Body of pancreas (tissue), 4 donors: ENCODE measurements around the gene CCDC141. TPM values are rescaled to one million over a fixed set of nuclear protein-coding genes. Genes with fewer than 3 reads are reported as not detected.
"Not testable (repeated sequence)": the region's sequence is repeated elsewhere in the genome, so short reads cannot be mapped to it uniquely, and the experiment has no call there.

Source experiments
- ATAC-seq: fragments of 150-250 bp; one replicate; pipeline ENCODE4 v1.9.1; 2016
- DNase-seq, 4 donors: peaks; one replicate each; pipeline ENCODE4 v3.0.0-alpha.2; 2019
- H3K27ac ChIP-seq, 4 donors: fragments of 200-600 bp; sonication (generic); 1 replicate in 3 of 4; 2 replicates in 1 of 4; pipeline versions ENCODE4 v1.5.1 to v1.6.1; 2016 to 2019; ENCODE audit warnings: mild to moderate bottlenecking in 1 of 4, mixed read lengths in 1 of 4, moderate library complexity in 1 of 4
- H3K27me3 ChIP-seq, 2 donors: fragments of 200-600 bp; sonication (generic); one replicate each; pipeline ENCODE4 v1.6.0; 2016; ENCODE audit warnings: mild to moderate bottlenecking in 1 of 2
- H3K36me3 ChIP-seq, 2 donors: fragments of 200-600 bp; sonication (generic); replicated peaks in 1 of 2; 2 replicates each; pipeline ENCODE4 v1.5.1; 2016; ENCODE audit warnings: low read depth in 2 of 2; ENCODE audit not compliant: insufficient read depth in 1 of 2
- H3K4me1 ChIP-seq: fragments of 200-600 bp; sonication (generic); one replicate; pipeline ENCODE4 v1.6.0; 2016
- H3K4me3 ChIP-seq, 2 donors: fragments of 200-600 bp; sonication (generic); 1 replicate in 1 of 2; 2 replicates in 1 of 2; pipeline ENCODE4 v1.5.1; 2016 to 2019
- H3K9me3 ChIP-seq, 3 donors: fragments of 200-600 bp; sonication (generic); 1 replicate in 2 of 3; 2 replicates in 1 of 3; pipeline ENCODE4 v1.5.1; 2016
- CTCF ChIP-seq, 7 experiments: fragments of 450-650 bp in 4 of 7; fragments of 200-600 bp in 3 of 7; sonication (generic) in 3 of 7; IDR thresholded peaks; one replicate each; pipeline ENCODE4 v1.5.1; 2016 to 2019; ENCODE audit warnings: antibody characterized with exemption in 7 of 7
- POLR2A ChIP-seq, 3 donors: fragments of 450-650 bp; IDR thresholded peaks; one replicate each; pipeline ENCODE4 v1.6.1; 2016; ENCODE audit warnings: antibody characterized with exemption in 3 of 3, mild to moderate bottlenecking in 2 of 3
- WGBS, 2 donors: methylation state at CpG; one replicate each; pipeline ENCODE4 v1.1.5; 2017; 5-methylcytosine and 5-hydroxymethylcytosine counted together
- intact Hi-C: fragments of 100-400 bp; cut with DNase I; formaldehyde crosslinking; loops from one replicate; pipeline ENCODE4 v1.15.1; 2023
- total RNA-seq, 2 donors: library from RNA; depleted of rRNA; stranded (reverse); fragments of >200 nt; gene quantifications; one replicate each; pipeline ENCODE4 v1.1.0, GENCODE V29; 2016

Gene CCDC141, protein sequence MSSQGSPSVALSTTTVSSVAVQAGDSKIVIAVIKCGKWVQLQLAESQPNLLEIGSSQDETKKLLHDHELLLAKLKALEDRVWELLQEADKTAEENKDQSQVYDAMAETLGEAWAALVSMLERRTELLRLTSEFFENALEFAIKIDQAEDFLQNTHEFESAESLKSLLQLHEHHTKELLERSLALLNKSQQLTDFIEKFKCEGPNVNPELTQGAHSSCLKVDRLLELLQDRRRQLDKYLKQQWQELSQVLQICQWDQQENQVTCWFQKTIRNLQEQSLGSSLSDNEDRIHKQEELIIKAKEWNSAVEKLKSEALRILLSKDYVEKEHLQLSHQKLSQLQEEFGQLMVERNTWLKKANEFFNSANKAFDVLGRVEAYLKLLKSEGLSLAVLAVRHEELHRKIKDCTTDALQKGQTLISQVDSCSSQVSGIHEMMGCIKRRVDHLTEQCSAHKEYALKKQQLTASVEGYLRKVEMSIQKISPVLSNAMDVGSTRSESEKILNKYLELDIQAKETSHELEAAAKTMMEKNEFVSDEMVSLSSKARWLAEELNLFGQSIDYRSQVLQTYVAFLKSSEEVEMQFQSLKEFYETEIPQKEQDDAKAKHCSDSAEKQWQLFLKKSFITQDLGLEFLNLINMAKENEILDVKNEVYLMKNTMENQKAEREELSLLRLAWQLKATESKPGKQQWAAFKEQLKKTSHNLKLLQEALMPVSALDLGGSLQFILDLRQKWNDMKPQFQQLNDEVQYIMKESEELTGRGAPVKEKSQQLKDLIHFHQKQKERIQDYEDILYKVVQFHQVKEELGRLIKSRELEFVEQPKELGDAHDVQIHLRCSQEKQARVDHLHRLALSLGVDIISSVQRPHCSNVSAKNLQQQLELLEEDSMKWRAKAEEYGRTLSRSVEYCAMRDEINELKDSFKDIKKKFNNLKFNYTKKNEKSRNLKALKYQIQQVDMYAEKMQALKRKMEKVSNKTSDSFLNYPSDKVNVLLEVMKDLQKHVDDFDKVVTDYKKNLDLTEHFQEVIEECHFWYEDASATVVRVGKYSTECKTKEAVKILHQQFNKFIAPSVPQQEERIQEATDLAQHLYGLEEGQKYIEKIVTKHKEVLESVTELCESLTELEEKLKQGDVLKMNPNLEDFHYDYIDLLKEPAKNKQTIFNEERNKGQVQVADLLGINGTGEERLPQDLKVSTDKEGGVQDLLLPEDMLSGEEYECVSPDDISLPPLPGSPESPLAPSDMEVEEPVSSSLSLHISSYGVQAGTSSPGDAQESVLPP (N-terminal part only)
- total RNA-seq: 10 to 100 TPM; 13.7 to 19.4 TPM

DNA sequence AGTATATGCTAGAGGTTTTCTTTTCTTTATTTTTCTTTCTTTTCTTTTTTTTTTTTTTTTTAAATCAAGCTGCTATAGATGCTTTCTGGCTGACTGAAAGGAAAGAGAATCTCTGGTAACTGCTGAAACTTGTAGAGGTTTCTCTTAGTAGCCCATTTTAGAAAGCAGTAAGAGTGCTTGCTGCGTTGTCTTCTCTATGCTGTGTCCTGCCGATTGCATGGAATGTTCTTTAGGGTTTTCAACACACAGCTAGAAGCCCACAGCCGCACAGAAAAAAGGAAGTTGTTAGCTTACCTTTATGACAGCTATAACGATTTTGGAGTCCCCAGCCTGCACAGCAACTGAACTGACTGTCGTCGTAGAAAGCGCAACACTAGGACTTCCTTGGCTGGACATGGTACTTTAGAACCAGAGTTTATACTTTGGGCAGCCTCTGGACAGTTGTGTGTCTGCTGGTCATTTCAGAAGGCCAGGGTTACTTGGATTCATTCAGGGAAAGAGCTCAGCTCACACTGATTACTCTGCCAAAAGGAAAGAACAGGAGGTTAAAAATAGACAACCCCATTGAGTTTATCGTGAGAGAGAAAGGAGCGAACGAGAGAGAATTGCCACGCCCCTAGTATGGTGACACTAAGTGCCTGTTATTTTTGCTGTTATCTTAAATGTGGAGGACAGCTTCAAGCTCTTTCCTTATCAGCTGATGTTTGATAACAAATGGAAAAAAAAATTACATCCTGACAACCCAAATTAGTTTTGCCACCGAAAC lies at the start of gene CCDC141:
TSS of gene CCDC141 (minus strand) at position 592 of the 766 bp plus-strand sequence. CDS start at position 396, 196 bp downstream.
- TF ChIP-seq CTCF (IDR thresholded peaks at IDR 0.05): no peak
- peak in 2 of 3 donors; percentile 41 to 51 for TF ChIP-seq POLR2A (IDR thresholded peaks at IDR 0.05)
- intact Hi-C loops: no loop called here
- H3K27ac ChIP-seq: peak within 1 kb of the TSS in 3 of 4 donors; percentile 24 to 82 (median 72)
- WGBS, 2 donors: 9 to 17% methylated on average over 12 of the region's 12 CpGs
- peaks cover 11% of the 10 kb centered on the region for H3K4me1 ChIP-seq
- ATAC-seq (peak; percentile 91), DNase-seq (peak in 2 of 4 donors; percentile 23 to 42)
- H3K4me3 ChIP-seq: no peak within 1 kb of the TSS
- no peaks in the 10 kb centered on the region for H3K9me3 ChIP-seq
- no peaks in the 10 kb centered on the region for H3K27me3 ChIP-seq
- no peaks in the 10 kb centered on the region for H3K36me3 ChIP-seq

DNA sequence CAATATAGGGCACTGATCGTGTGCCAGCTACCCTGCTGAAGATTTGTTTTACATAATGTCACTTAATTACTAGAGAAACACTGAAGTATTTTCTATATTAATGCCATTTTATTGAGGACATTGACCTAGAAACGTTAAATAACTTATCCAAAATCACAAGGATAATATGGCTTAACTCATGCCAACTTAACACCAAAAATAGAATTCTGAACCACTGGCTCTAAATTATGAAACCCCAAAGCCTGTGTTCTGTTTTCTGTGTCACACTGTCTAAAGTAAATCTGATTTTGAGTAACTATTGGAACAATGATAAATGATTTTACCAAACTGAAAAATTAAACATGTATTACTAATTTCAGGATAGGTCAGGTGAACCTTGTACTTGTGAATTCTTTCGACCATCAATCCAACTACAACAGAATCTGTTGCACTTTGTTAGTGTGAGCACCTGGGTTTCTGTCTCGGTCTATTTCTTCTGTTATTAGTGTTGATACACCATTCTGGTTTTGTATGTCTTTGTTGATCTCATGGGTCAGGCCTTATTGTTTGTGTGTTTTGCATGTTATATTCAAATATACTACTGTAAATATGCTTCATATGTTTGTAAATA lies 48.2 kb upstream of the CCDC141 start:
- DNase-seq: no peak
- Histone ChIP-seq H3K27me3 (no peaks in the 10 kb centered on the region), H3K4me3 (no peak overlapping the region), H3K4me1 (no peaks in the 10 kb centered on the region), H3K36me3 (no peaks in the 10 kb centered on the region), H3K27ac (no peak overlapping the region), H3K9me3 (no peaks in the 10 kb centered on the region)
- 65 to 70% methylated on average over 4 of the region's 4 CpGs for whole genome bisulfite sequencing, 2 donors
- no peak for ATAC-seq
- intact Hi-C loops: no loop called here
- TF ChIP-seq POLR2A (IDR thresholded peaks at IDR 0.05) (no peak), CTCF (IDR thresholded peaks at IDR 0.05) (no peak)

GRCh38 chr2:179097131-179097530 lies 47.2 kb upstream of the CCDC141 start:
- H3K27ac ChIP-seq: no peak overlapping the region
- no peaks in the 10 kb centered on the region for H3K36me3 ChIP-seq
- ATAC-seq: no peak
- WGBS, 2 donors: 100% methylated on average over 1 of the region's 1 CpG
- H3K9me3 ChIP-seq: no peaks in the 10 kb centered on the region
- intact Hi-C loops: no loop called here
- no peak overlapping the region for H3K4me3 ChIP-seq
- H3K4me1 ChIP-seq: no peaks in the 10 kb centered on the region
- no peak for TF ChIP-seq POLR2A (IDR thresholded peaks at IDR 0.05)
- H3K27me3 ChIP-seq: no peaks in the 10 kb centered on the region
- DNase-seq: no peak

- no peak for DNase-seq
- H3K36me3 ChIP-seq: no peaks in the 10 kb centered on the region
- ATAC-seq: no peak
- no peaks in the 10 kb centered on the region for H3K27me3 ChIP-seq
- WGBS, 2 donors: 70 to 85% methylated on average over 3 of the region's 3 CpGs
- TF ChIP-seq CTCF (IDR thresholded peaks at IDR 0.05): no peak
- TF ChIP-seq POLR2A (IDR thresholded peaks at IDR 0.05): no peak
- H3K9me3 ChIP-seq: no peaks in the 10 kb centered on the region
- H3K4me1 ChIP-seq: no peaks in the 10 kb centered on the region
- H3K4me3 ChIP-seq: no peak overlapping the region
- intact Hi-C loops: no loop called here
- no peak overlapping the region for H3K27ac ChIP-seq
Measured at GRCh38 chr2:179096090-179096489, 46.2 kb upstream of the CCDC141 start.

- WGBS, 2 donors: 81 to 95% methylated on average over 2 to 4 of the region's 4 CpGs
- intact Hi-C loops: not testable (repeated sequence)
Measured at GRCh38 chr2:179092912-179093311, 43.0 kb upstream of the CCDC141 start.

More at GRCh38 chr2:179092912-179093311, 43.0 kb upstream of the CCDC141 start:
- DNase-seq, H3K4me1 ChIP-seq, ATAC-seq, H3K27me3 ChIP-seq, H3K4me3 ChIP-seq, H3K9me3 ChIP-seq, H3K27ac ChIP-seq, H3K36me3 ChIP-seq: not testable (repeated sequence)
